IMR-90 (cell line): ENCODE data around the gene SRD5A1. TPM values are rescaled to one million over a fixed set of nuclear protein-coding genes. Genes with fewer than 3 reads are reported as not detected.

Source experiments
- ATAC-seq: fragments of 200-7000 bp; cut with Tn5 transposase; 2 replicates; pipeline ENCODE4 v1.9.1; 2020; ENCODE audit warnings: low read depth, mild to moderate bottlenecking, moderate library complexity
- BruUV-seq: library from RNA; stranded (reverse); fragments of 400-500 nt; replicated peaks from 2 replicates; lab custom pipeline; 2021; lab: Mats Ljungman, UMichigan
- CTCF ChIA-PET: fragments of 300-600 bp; formaldehyde crosslinking; extraction: SDS; loops from one replicate; lab custom pipeline; 2021; ENCODE audit warnings: antibody characterized with exemption; lab: Yijun Ruan, JAX
- POLR2A ChIA-PET: fragments of 300-600 bp; sonication (Branson Sonifier 250); formaldehyde crosslinking; loops from one replicate; lab custom pipeline; 2022; ENCODE audit warnings: antibody characterized with exemption; ENCODE audit not compliant: unreplicated experiment; lab: Charles Lee
- DNase-seq: peaks from one replicate; pipeline ENCODE4 v3.0.0; 2013
- H2AFZ ChIP-seq: replicated peaks from 2 replicates; pipeline ENCODE3; 2013; ENCODE audit warnings: low read length, mild to moderate bottlenecking; ENCODE audit not compliant: poor library complexity
- H2AK5ac ChIP-seq: 2 replicates; pipeline ENCODE4 v1.6.1; 2013; ENCODE audit warnings: low read depth, low read length, inconsistent platforms
- H2AK9ac ChIP-seq: replicated peaks from 2 replicates; pipeline ENCODE3; 2013; ENCODE audit warnings: mild to moderate bottlenecking, low read depth, low read length, moderate library complexity; ENCODE audit not compliant: poor library complexity
- H2BK120ac ChIP-seq: 2 replicates; pipeline ENCODE4 v1.6.1; 2013; ENCODE audit warnings: low read depth, low read length, inconsistent platforms
- H2BK15ac ChIP-seq: 3 replicates; pipeline ENCODE4 v1.6.1; 2013; ENCODE audit warnings: low read depth, low read length, inconsistent platforms
- H2BK20ac ChIP-seq: 2 replicates; pipeline ENCODE4 v1.6.1; 2013; ENCODE audit warnings: low read depth, mild to moderate bottlenecking, inconsistent platforms, low read length, moderate library complexity
- H2BK5ac ChIP-seq: 2 replicates; pipeline ENCODE4 v1.6.1; 2013; ENCODE audit warnings: mild to moderate bottlenecking, low read depth, low read length, inconsistent platforms; ENCODE audit not compliant: poor library complexity, severe bottlenecking
- H3K14ac ChIP-seq: replicated peaks from 2 replicates; pipeline ENCODE4 v1.6.1; 2013; ENCODE audit warnings: low read depth, low read length, inconsistent platforms
- H3K18ac ChIP-seq: 2 replicates; pipeline ENCODE4 v1.6.1; 2013; ENCODE audit warnings: low read depth, low read length, control low read depth
- H3K23ac ChIP-seq: 2 replicates; pipeline ENCODE4 v1.6.1; 2013; ENCODE audit warnings: low read depth, low read length, inconsistent platforms
- H3K27ac ChIP-seq: 2 replicates; pipeline ENCODE4 v1.5.1; 2013; ENCODE audit warnings: mild to moderate bottlenecking, control low read depth, low read length; ENCODE audit not compliant: insufficient read depth
- H3K27me3 ChIP-seq: 2 replicates; pipeline ENCODE4 v1.6.1; 2013; ENCODE audit warnings: low read length; ENCODE audit not compliant: control insufficient read depth, insufficient read depth
- H3K36me3 ChIP-seq: 2 replicates; pipeline ENCODE4 v1.6.1; 2013; ENCODE audit warnings: low read length, mixed read lengths; ENCODE audit not compliant: control insufficient read depth, insufficient read depth
- H3K4ac ChIP-seq: 2 replicates; pipeline ENCODE4 v1.6.1; 2013; ENCODE audit warnings: low read depth, low read length, inconsistent platforms
- H3K4me1 ChIP-seq: 2 replicates; pipeline ENCODE4 v1.6.1; 2013; ENCODE audit warnings: low read length, mixed read lengths; ENCODE audit not compliant: control insufficient read depth, insufficient read depth
- H3K4me2 ChIP-seq: 2 replicates; pipeline ENCODE4 v1.6.1; 2013; ENCODE audit warnings: low read depth, mild to moderate bottlenecking, control low read depth, low read length, moderate library complexity
- H3K4me3 ChIP-seq: 2 replicates; pipeline ENCODE4 v1.5.1; 2013; ENCODE audit warnings: low read depth, mild to moderate bottlenecking, control low read depth, low read length, moderate library complexity; ENCODE audit not compliant: insufficient read depth
- H3K56ac ChIP-seq: 2 replicates; pipeline ENCODE4 v1.6.1; 2013; ENCODE audit warnings: low read length, inconsistent platforms; ENCODE audit not compliant: insufficient read depth; ENCODE audit errors: extremely low read depth
- H3K79me1 ChIP-seq, 2 experiments: 2 replicates each; pipeline ENCODE4 v1.6.1; 2013; ENCODE audit warnings: low read length in 2 of 2, inconsistent platforms in 1 of 2, low read depth in 1 of 2
- H3K9ac ChIP-seq: 2 replicates; pipeline ENCODE4 v1.6.1; 2013; ENCODE audit warnings: low read depth, low read length, control low read depth
- H3K9me1 ChIP-seq: 2 replicates; pipeline ENCODE4 v1.6.1; 2013; ENCODE audit warnings: low read length, inconsistent platforms; ENCODE audit not compliant: insufficient read depth
- H3K9me3 ChIP-seq: 2 replicates; pipeline ENCODE4 v1.6.1; 2013; ENCODE audit warnings: low read length; ENCODE audit not compliant: control insufficient read depth, insufficient read depth
- H4K20me1 ChIP-seq: 2 replicates; pipeline ENCODE4 v1.6.1; 2013; ENCODE audit warnings: low read length, inconsistent platforms; ENCODE audit not compliant: insufficient read depth
- H4K5ac ChIP-seq: 2 replicates; pipeline ENCODE4 v1.6.1; 2013; ENCODE audit warnings: mild to moderate bottlenecking, low read depth, low read length, control low read depth
- H4K8ac ChIP-seq, 2 experiments: 2 replicates each; pipeline ENCODE4 v1.6.1; 2013; ENCODE audit warnings: low read depth in 2 of 2, low read length in 2 of 2, control low read depth in 1 of 2, inconsistent platforms in 1 of 2
- H4K91ac ChIP-seq: 2 replicates; pipeline ENCODE4 v1.6.1; 2013; ENCODE audit warnings: low read depth, low read length, inconsistent platforms; ENCODE audit not compliant: insufficient read depth
- BHLHE40 ChIP-seq: fragments of 150-350 bp; IDR thresholded peaks from 2 replicates; pipeline ENCODE4 v1.6.1; 2016; ENCODE audit warnings: mild to moderate bottlenecking, low read depth, low read length
- CEBPB ChIP-seq: IDR thresholded peaks from 2 replicates; pipeline ENCODE4 v1.6.1; 2012; ENCODE audit warnings: low read depth, low read length, improper control_type of control experiment
- CHD1 ChIP-seq: IDR thresholded peaks from 2 replicates; pipeline ENCODE4 v1.6.1; 2012; ENCODE audit warnings: low read depth, low read length, improper control_type of control experiment
- FOS ChIP-seq: fragments of 150-350 bp; IDR thresholded peaks from 2 replicates; pipeline ENCODE4 v1.6.1; 2016; ENCODE audit warnings: low read depth, low read length
- MAZ ChIP-seq: IDR thresholded peaks from 2 replicates; pipeline ENCODE4 v1.6.1; 2012; ENCODE audit warnings: low read depth, mild to moderate bottlenecking, low read length, improper control_type of control experiment, moderate library complexity, borderline replicate concordance
- NFE2L2 ChIP-seq: fragments of 150-350 bp; IDR thresholded peaks from 2 replicates; pipeline ENCODE4 v1.6.1; 2016; ENCODE audit warnings: low read depth, mild to moderate bottlenecking, low read length
- POLR2A ChIP-seq: IDR thresholded peaks from 2 replicates; pipeline ENCODE4 v1.6.1; 2012; ENCODE audit warnings: mild to moderate bottlenecking, low read depth, low read length
- RAD21 ChIP-seq: IDR thresholded peaks from 2 replicates; pipeline ENCODE4 v1.6.1; 2012; ENCODE audit warnings: low read length, improper control_type of control experiment
- RCOR1 ChIP-seq: IDR thresholded peaks from 2 replicates; pipeline ENCODE4 v1.6.1; 2012; ENCODE audit warnings: mild to moderate bottlenecking, low read length, improper control_type of control experiment; ENCODE audit not compliant: insufficient replicate concordance
- SMC3 ChIP-seq: fragments of 150-350 bp; IDR thresholded peaks from 2 replicates; pipeline ENCODE4 v1.6.1; 2016; ENCODE audit warnings: low read depth, mild to moderate bottlenecking, antibody characterized with exemption, low read length, moderate library complexity
- WGBS, 2 experiments: methylation state at CpG; one replicate each; pipeline versions ENCODE4 v1.1.5 to v1.1.7; 2013; ENCODE audit warnings: missing lambda C conversion rate in 2 of 2; ENCODE audit not compliant: insufficient read length in 1 of 2; ENCODE audit errors: extremely low coverage in 2 of 2; 5-methylcytosine and 5-hydroxymethylcytosine counted together
- dilution Hi-C: fragments of 300-500 bp; cut with HindIII; formaldehyde crosslinking; loops from one replicate; pipeline ENCODE4 v1.14.3; 2018; ENCODE audit warnings: low sequenced_read_pairs; ENCODE audit not compliant: unreplicated experiment
- in situ Hi-C: fragments of 300-500 bp; cut with MboI; formaldehyde crosslinking; loops from 3 replicates; pipeline ENCODE4 v1.14.3; 2019; ENCODE audit warnings: low sequenced_read_pairs, inconsistent platforms, mixed read lengths
- intact Hi-C: fragments of 100-400 bp; cut with micrococcal nuclease; formaldehyde crosslinking; loops from 2 replicates; pipeline ENCODE4 v1.10.0; 2022
- polyA plus RNA-seq, 3 experiments: library from polyadenylated mRNA; depleted of rRNA; stranded (reverse); fragments of >200 nt; gene quantifications; 2 replicates each; pipeline ENCODE4 v1.2.3, GENCODE V29; 2012; ENCODE audit warnings: low replicate concordance in 1 of 3
- total RNA-seq: library from RNA; depleted of rRNA; stranded (reverse); fragments of >200 nt; gene quantifications from 2 replicates; pipeline ENCODE4 v1.2.3, GENCODE V29; 2012
- TF ChIP-seq, protein P1 (sequence below): fragments of 150-350 bp; IDR thresholded peaks from 2 replicates; pipeline ENCODE4 v1.6.1; 2017; ENCODE audit warnings: mild to moderate bottlenecking, antibody characterized with exemption, low read length, low read depth
- TF ChIP-seq, protein P2 (sequence below): fragments of 150-350 bp; IDR thresholded peaks from 2 replicates; pipeline ENCODE4 v1.6.1; 2016; ENCODE audit warnings: low read depth, mild to moderate bottlenecking, low read length, moderate library complexity, borderline replicate concordance
- TF ChIP-seq, protein P3 (sequence below): conservative IDR thresholded peaks from 2 replicates; pipeline ENCODE4 v1.5.1; 2012; ENCODE audit warnings: mild to moderate bottlenecking, low read depth, low read length, improper control_type of control experiment

SRD5A1 gene
- total and polyA plus RNA-seq, 2 of the 4 experiments (the other 2 are of a cell fraction), result 6.3 to 18.2 TPM

DNA sequence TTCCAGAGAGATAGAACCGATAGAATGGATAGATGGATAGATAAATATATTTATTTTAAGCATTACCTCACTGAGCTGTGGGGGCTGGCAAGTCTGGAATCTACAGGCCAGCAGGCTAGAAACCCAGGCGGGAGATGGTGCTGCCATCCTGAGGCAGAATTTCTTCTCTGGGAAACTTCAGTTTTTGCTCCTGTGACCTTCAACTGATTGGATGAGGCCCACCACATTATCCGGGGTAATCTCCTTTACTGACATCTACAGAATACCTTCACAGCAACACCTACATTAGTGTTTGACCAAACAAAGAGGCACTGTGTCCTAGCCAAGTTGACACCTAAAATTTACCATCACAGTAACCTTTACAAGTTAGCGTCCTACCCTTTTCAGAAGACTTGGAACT is 50.8 kb downstream of the SRD5A1 start:
- H4K20me1 ChIP-seq, result no peaks in the 10 kb centered on the region
- DNase-seq (no peak), ATAC-seq (no peak)
- no peak overlapping the region for H2BK5ac ChIP-seq
- H3K4me3 ChIP-seq, result no peak overlapping the region
- no peak overlapping the region for H2BK20ac ChIP-seq
- H3K9ac ChIP-seq, result no peak overlapping the region
- ChIA-PET POLR2A (no interaction called here), CTCF (no interaction called here)
- H2BK15ac ChIP-seq, result no peak overlapping the region
- H4K91ac ChIP-seq, result no peak overlapping the region
- intact Hi-C loops (no loop called here), in situ Hi-C loops (no loop called here), dilution Hi-C loops (no loop called here)
- H3K4ac ChIP-seq, result no peak overlapping the region
- no peak overlapping the region for H2AK9ac ChIP-seq
- H3K56ac ChIP-seq, result no peak overlapping the region
- H3K27me3 ChIP-seq, result peaks cover 3% of the 10 kb centered on the region; the same call in 1 of the 2 replicates
- no peak overlapping the region for H3K14ac ChIP-seq
- H3K27ac ChIP-seq, result no peak overlapping the region
- no peaks in the 10 kb centered on the region for H3K36me3 ChIP-seq
- no peak overlapping the region for H2BK120ac ChIP-seq
- no peaks in the 10 kb centered on the region for H3K79me1 ChIP-seq
- TF ChIP-seq BHLHE40 (no peak), NFE2L2 (no peak), MAZ (no peak), FOS (no peak), CHD1 (no peak), RAD21 (no peak), RCOR1 (no peak), POLR2A (no peak), CEBPB (no peak), SMC3 (no peak)
- TF ChIP-seq, protein P1, sequence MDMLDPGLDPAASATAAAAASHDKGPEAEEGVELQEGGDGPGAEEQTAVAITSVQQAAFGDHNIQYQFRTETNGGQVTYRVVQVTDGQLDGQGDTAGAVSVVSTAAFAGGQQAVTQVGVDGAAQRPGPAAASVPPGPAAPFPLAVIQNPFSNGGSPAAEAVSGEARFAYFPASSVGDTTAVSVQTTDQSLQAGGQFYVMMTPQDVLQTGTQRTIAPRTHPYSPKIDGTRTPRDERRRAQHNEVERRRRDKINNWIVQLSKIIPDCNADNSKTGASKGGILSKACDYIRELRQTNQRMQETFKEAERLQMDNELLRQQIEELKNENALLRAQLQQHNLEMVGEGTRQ, result no peak
- TF ChIP-seq, protein P2, sequence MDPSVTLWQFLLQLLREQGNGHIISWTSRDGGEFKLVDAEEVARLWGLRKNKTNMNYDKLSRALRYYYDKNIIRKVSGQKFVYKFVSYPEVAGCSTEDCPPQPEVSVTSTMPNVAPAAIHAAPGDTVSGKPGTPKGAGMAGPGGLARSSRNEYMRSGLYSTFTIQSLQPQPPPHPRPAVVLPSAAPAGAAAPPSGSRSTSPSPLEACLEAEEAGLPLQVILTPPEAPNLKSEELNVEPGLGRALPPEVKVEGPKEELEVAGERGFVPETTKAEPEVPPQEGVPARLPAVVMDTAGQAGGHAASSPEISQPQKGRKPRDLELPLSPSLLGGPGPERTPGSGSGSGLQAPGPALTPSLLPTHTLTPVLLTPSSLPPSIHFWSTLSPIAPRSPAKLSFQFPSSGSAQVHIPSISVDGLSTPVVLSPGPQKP, result no peak
- TF ChIP-seq, protein P3, sequence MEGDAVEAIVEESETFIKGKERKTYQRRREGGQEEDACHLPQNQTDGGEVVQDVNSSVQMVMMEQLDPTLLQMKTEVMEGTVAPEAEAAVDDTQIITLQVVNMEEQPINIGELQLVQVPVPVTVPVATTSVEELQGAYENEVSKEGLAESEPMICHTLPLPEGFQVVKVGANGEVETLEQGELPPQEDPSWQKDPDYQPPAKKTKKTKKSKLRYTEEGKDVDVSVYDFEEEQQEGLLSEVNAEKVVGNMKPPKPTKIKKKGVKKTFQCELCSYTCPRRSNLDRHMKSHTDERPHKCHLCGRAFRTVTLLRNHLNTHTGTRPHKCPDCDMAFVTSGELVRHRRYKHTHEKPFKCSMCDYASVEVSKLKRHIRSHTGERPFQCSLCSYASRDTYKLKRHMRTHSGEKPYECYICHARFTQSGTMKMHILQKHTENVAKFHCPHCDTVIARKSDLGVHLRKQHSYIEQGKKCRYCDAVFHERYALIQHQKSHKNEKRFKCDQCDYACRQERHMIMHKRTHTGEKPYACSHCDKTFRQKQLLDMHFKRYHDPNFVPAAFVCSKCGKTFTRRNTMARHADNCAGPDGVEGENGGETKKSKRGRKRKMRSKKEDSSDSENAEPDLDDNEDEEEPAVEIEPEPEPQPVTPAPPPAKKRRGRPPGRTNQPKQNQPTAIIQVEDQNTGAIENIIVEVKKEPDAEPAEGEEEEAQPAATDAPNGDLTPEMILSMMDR, result no peak
- H3K4me2 ChIP-seq, result no peak overlapping the region
- H3K4me1 ChIP-seq, result no peaks in the 10 kb centered on the region
- H3K9me3 ChIP-seq, result no peaks in the 10 kb centered on the region
- no peak overlapping the region for H2AFZ ChIP-seq
- H4K5ac ChIP-seq, result no peak overlapping the region
- BruUV-seq, result no TSS peak
- H2AK5ac ChIP-seq, result no peak overlapping the region
- H3K23ac ChIP-seq, result no peak overlapping the region
- 67% methylated on average over 1 of the region's 4 CpGs; no CpG with 5 or more reads in 1 of the 2 experiments for WGBS, 2 experiments
- no peak overlapping the region for H4K8ac ChIP-seq
- no peak overlapping the region for H3K18ac ChIP-seq
- peaks cover 6% of the 10 kb centered on the region for H3K9me1 ChIP-seq
